Osteocyte (in vitro differentiated cells): Measurements from ENCODE around the gene MON1B. TPM values are rescaled to one million over a fixed set of nuclear protein-coding genes. Genes with fewer than 3 reads are reported as not detected.

Experiments used
- DNase-seq: peaks from one replicate; pipeline ENCODE4 v3.0.0; 2021; ENCODE audit warnings: mixed read lengths; ENCODE audit not compliant: unreplicated experiment; ENCODE audit errors: extremely low spot score
- H3K27ac Mint-ChIP-seq: one replicate; pipeline ENCODE4 v1.8.0; 2021; ENCODE audit warnings: mild to moderate bottlenecking, mixed read lengths; ENCODE audit not compliant: unreplicated experiment
- H3K27me3 Mint-ChIP-seq: one replicate; pipeline ENCODE4 v1.8.0; 2021; ENCODE audit warnings: mixed read lengths; ENCODE audit not compliant: unreplicated experiment
- H3K36me3 Mint-ChIP-seq: one replicate; pipeline ENCODE4 v1.8.0; 2021; ENCODE audit warnings: mixed read lengths; ENCODE audit not compliant: unreplicated experiment
- H3K4me1 Mint-ChIP-seq: one replicate; pipeline ENCODE4 v1.8.0; 2021; ENCODE audit warnings: mixed read lengths; ENCODE audit not compliant: unreplicated experiment
- H3K4me3 Mint-ChIP-seq: one replicate; pipeline ENCODE4 v1.8.0; 2021; ENCODE audit warnings: mild to moderate bottlenecking, moderate library complexity, mixed read lengths; ENCODE audit not compliant: unreplicated experiment
- H3K9me3 Mint-ChIP-seq: one replicate; pipeline ENCODE4 v1.8.0; 2021; ENCODE audit warnings: mixed read lengths; ENCODE audit not compliant: unreplicated experiment
- CTCF ChIP-seq: fragments of 200-600 bp; sonication (generic); IDR thresholded peaks from 2 replicates; pipeline ENCODE4 v1.5.0; 2021; ENCODE audit warnings: antibody characterized with exemption, mild to moderate bottlenecking, moderate library complexity
- long read RNA-seq: library from polyadenylated mRNA; unstranded; transcript quantifications from one replicate; pipeline ENCODE4 v2.0.0, GENCODE V29; 2021
- total RNA-seq: library from RNA; stranded (reverse); gene quantifications from 2 replicates; pipeline ENCODE4 v1.2.1, GENCODE V29; 2021

The MON1B gene
- 35.2 and 41.8 TPM in 2 replicates for total RNA-seq
- long read RNA-seq, full-length matches to known transcripts, result 23 of 43 reads
- long read RNA-seq, partial matches to known transcripts, result 18 of 43 reads
- long read RNA-seq, other reads (novel, unspliced or antisense), result 2 of 43 reads

- Mint-ChIP-seq H3K36me3 (peaks cover 8% of the 10 kb centered on the region), H3K27me3 (peaks cover 23% of the 10 kb centered on the region), H3K4me3 (peak within 1 kb of the TSS; percentile 95), H3K4me1 (peaks cover 19% of the 10 kb centered on the region), H3K9me3 (no peaks in the 10 kb centered on the region), H3K27ac (peak within 1 kb of the TSS; percentile 99)
- DNase-seq, result peak; percentile 98
- TF ChIP-seq CTCF, result no peak
Observed at GRCh38 chr16:77190478-77191258, at the start of gene MON1B. Gene MON1B, plus strand, starts transcription at chr16:77191190. Its CDS starts 296 bp downstream, at chr16:77191486.

GRCh38 chr16:77143364-77143763 lies 47.6 kb upstream of the MON1B start:
- no peaks in the 10 kb centered on the region for H3K4me1 Mint-ChIP-seq
- no peak for TF ChIP-seq CTCF
- no peak for DNase-seq
- H3K27ac Mint-ChIP-seq, result no peak overlapping the region
- H3K36me3 Mint-ChIP-seq, result no peaks in the 10 kb centered on the region
- no peak overlapping the region for H3K4me3 Mint-ChIP-seq
- peaks cover 7% of the 10 kb centered on the region for H3K9me3 Mint-ChIP-seq
- H3K27me3 Mint-ChIP-seq, result peaks cover 2% of the 10 kb centered on the region

GRCh38 chr16:77148121-77148520 lies 42.9 kb upstream of the MON1B start:
- H3K4me3 Mint-ChIP-seq, result no peak overlapping the region
- no peaks in the 10 kb centered on the region for H3K27me3 Mint-ChIP-seq
- TF ChIP-seq CTCF, result no peak
- H3K9me3 Mint-ChIP-seq, result peaks cover 7% of the 10 kb centered on the region
- no peaks in the 10 kb centered on the region for H3K4me1 Mint-ChIP-seq
- no peaks in the 10 kb centered on the region for H3K36me3 Mint-ChIP-seq
- no peak for DNase-seq
- no peak overlapping the region for H3K27ac Mint-ChIP-seq

- no peak overlapping the region for H3K4me3 Mint-ChIP-seq
- no peaks in the 10 kb centered on the region for H3K36me3 Mint-ChIP-seq
- no peak overlapping the region for H3K27ac Mint-ChIP-seq
- H3K27me3 Mint-ChIP-seq, result peaks cover 10% of the 10 kb centered on the region
- no peaks in the 10 kb centered on the region for H3K4me1 Mint-ChIP-seq
- H3K9me3 Mint-ChIP-seq, result no peaks in the 10 kb centered on the region
- no peak for TF ChIP-seq CTCF
- no peak for DNase-seq
Observed at GRCh38 chr16:77157346-77158058, 33.5 kb upstream of the MON1B start.

GRCh38 chr16:77158293-77158692 lies 32.7 kb upstream of the MON1B start:
- Mint-ChIP-seq H3K27ac (no peak overlapping the region), H3K9me3 (no peaks in the 10 kb centered on the region), H3K27me3 (peaks cover 10% of the 10 kb centered on the region), H3K36me3 (no peaks in the 10 kb centered on the region), H3K4me1 (no peaks in the 10 kb centered on the region), H3K4me3 (no peak overlapping the region)
- TF ChIP-seq CTCF, result no peak
- DNase-seq, result no peak
